ENCODE measurements around the gene SUN1.
"Not testable (repeated sequence)": the region's sequence is repeated elsewhere in the genome, so short reads cannot be mapped to it uniquely, and the experiment has no call there.

The SUN1 gene

GRCh38 chr7:894164-894867 is 62.0 kb downstream of the SUN1 start:
- no peak for DNase-seq

GRCh38 chr7:894927-895450 is 62.7 kb downstream of the SUN1 start:
- DNase-seq, result no peak

- DNase-seq, result no peak
These were observed 63.3 kb downstream of the SUN1 start for GRCh38 chr7:895451-896052.

- no peak for DNase-seq
These were observed 64.2 kb downstream of the SUN1 start for GRCh38 chr7:896346-897075.

- no peak for DNase-seq
These were observed 64.8 kb downstream of the SUN1 start for GRCh38 chr7:897086-897485.

GRCh38 chr7:897771-898376 is 65.6 kb downstream of the SUN1 start:
- DNase-seq, result no peak

- DNase-seq, result no peak
These were observed 66.2 kb downstream of the SUN1 start for GRCh38 chr7:898460-898854.

- no peak for DNase-seq
These were observed 66.8 kb downstream of the SUN1 start for GRCh38 chr7:898855-899681.

- DNase-seq, result no peak
These were observed 67.5 kb downstream of the SUN1 start for GRCh38 chr7:899806-900205.

- no peak for DNase-seq
These were observed 68.2 kb downstream of the SUN1 start for GRCh38 chr7:900331-901040.

- no peak for DNase-seq
These were observed 68.7 kb downstream of the SUN1 start for GRCh38 chr7:901041-901387.

- no peak for DNase-seq
These were observed 69.3 kb downstream of the SUN1 start for GRCh38 chr7:901388-902154.

GRCh38 chr7:902996-903395 is 70.7 kb downstream of the SUN1 start:
- no peak for DNase-seq

GRCh38 chr7:903921-904755 is 71.9 kb downstream of the SUN1 start:
- no peak for DNase-seq

- no peak for DNase-seq
These were observed 72.6 kb downstream of the SUN1 start for GRCh38 chr7:904847-905246.

- DNase-seq, result no peak
These were observed 74.5 kb downstream of the SUN1 start for GRCh38 chr7:906776-907157.

- DNase-seq, result no peak
These were observed 75.1 kb downstream of the SUN1 start for GRCh38 chr7:907158-907980.

GRCh38 chr7:908159-908581 is 75.9 kb downstream of the SUN1 start:
- DNase-seq, result no peak

- DNase-seq, result not testable (repeated sequence)
These were observed 76.5 kb downstream of the SUN1 start for GRCh38 chr7:908591-909357.
